Thyroid gland (tissue), 4 donors: ENCODE measurements around the gene ARHGAP10.

Source experiments
- POLR2A ChIP-seq, 2 donors: fragments of 450-650 bp; IDR thresholded peaks; one replicate each; pipeline ENCODE4 v1.6.1; 2017; ENCODE audit warnings: antibody characterized with exemption in 2 of 2, mild to moderate bottlenecking in 2 of 2, moderate library complexity in 1 of 2
- TF ChIP-seq, protein P1 (sequence below), 6 experiments: fragments of 200-600 bp in 3 of 6; fragments of 450-650 bp in 3 of 6; sonication (generic) in 3 of 6; IDR thresholded peaks; one replicate each; pipeline ENCODE4 v1.5.1; 2016 to 2019; ENCODE audit warnings: antibody characterized with exemption in 6 of 6, mild to moderate bottlenecking in 2 of 6, inconsistent platforms in 1 of 6, moderate library complexity in 1 of 6

DNA sequence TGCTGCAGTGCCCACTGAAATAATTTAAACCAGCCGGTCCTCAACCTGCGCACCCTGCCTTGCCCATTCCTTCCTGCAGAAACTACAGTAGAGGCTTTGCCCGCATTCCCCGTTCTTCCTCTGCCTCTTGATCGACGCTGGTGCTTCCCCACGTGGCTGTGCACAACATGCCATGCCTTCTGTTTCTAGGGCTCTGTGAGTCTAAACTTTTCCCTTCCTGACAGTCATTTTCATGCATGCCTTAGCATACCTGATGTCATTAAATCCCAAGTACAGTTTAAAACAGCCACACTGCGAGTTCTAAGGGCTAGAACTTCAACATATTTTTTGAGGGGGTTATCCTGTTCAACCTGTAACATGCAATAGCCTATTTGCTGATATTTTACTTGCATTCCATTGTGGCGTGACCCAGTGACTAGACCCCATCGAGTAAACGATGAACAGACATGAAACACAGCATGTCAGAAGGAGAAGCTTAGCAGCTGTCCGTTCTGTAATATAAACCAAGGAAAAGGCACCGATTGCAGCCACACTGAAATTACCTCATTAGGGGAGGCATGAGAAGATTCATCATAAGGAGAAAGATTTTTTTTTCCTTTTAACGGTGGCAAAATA is 232.5 kb downstream of the ARHGAP10 start:
- TF ChIP-seq, protein P1, sequence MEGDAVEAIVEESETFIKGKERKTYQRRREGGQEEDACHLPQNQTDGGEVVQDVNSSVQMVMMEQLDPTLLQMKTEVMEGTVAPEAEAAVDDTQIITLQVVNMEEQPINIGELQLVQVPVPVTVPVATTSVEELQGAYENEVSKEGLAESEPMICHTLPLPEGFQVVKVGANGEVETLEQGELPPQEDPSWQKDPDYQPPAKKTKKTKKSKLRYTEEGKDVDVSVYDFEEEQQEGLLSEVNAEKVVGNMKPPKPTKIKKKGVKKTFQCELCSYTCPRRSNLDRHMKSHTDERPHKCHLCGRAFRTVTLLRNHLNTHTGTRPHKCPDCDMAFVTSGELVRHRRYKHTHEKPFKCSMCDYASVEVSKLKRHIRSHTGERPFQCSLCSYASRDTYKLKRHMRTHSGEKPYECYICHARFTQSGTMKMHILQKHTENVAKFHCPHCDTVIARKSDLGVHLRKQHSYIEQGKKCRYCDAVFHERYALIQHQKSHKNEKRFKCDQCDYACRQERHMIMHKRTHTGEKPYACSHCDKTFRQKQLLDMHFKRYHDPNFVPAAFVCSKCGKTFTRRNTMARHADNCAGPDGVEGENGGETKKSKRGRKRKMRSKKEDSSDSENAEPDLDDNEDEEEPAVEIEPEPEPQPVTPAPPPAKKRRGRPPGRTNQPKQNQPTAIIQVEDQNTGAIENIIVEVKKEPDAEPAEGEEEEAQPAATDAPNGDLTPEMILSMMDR (IDR thresholded peaks at IDR 0.05): no peak
- TF ChIP-seq POLR2A (IDR thresholded peaks at IDR 0.05): no peak
